ENCODE results near the gene RIN3.

The RIN3 gene

GRCh38 chr14:92733007-92733406, 219.4 kb downstream of the RIN3 start:
- no peak for DNase-seq (ENCODE audit: low read depth)
- no peak for TF ChIP-seq CTCF (IDR thresholded peaks at IDR 0.05; ENCODE audit: low read depth, low read length, missing control alignments)
- H3K4me3 ChIP-seq (ENCODE audit: low read depth, low read length): no peak overlapping the region
- in situ Hi-C loops (cut with HindIII; ENCODE audit: low sequenced_read_pairs): no loop called here

GRCh38 chr14:92734618-92735017, 221.0 kb downstream of the RIN3 start:
- in situ Hi-C loops (cut with HindIII; ENCODE audit: low sequenced_read_pairs): no loop called here
- no peak overlapping the region for H3K4me3 ChIP-seq (ENCODE audit: low read depth, low read length)
- TF ChIP-seq CTCF (IDR thresholded peaks at IDR 0.05; ENCODE audit: low read depth, low read length, missing control alignments): no peak
- no peak for DNase-seq (ENCODE audit: low read depth)

GRCh38 chr14:92735344-92735743, 221.8 kb downstream of the RIN3 start:
- in situ Hi-C loops (cut with HindIII; ENCODE audit: low sequenced_read_pairs): no loop called here
- H3K4me3 ChIP-seq (ENCODE audit: low read depth, low read length): no peak overlapping the region
- no peak for DNase-seq (ENCODE audit: low read depth)
- no peak for TF ChIP-seq CTCF (IDR thresholded peaks at IDR 0.05; ENCODE audit: low read depth, low read length, missing control alignments)

- no peak overlapping the region for H3K4me3 ChIP-seq (ENCODE audit: low read depth, low read length)
- DNase-seq (ENCODE audit: low read depth): no peak
- no peak for TF ChIP-seq CTCF (IDR thresholded peaks at IDR 0.05; ENCODE audit: low read depth, low read length, missing control alignments)
- in situ Hi-C loops (cut with HindIII; ENCODE audit: low sequenced_read_pairs): no loop called here
Observed at GRCh38 chr14:92737206-92737605, 223.6 kb downstream of the RIN3 start.

GRCh38 chr14:92737619-92738188, 224.1 kb downstream of the RIN3 start:
- no peak overlapping the region for H3K4me3 ChIP-seq (ENCODE audit: low read depth, low read length)
- TF ChIP-seq CTCF (IDR thresholded peaks at IDR 0.05; ENCODE audit: low read depth, low read length, missing control alignments): no peak
- DNase-seq (ENCODE audit: low read depth): no peak
- in situ Hi-C loops (cut with HindIII; ENCODE audit: low sequenced_read_pairs): no loop called here

Data from astrocyte of the cerebellum (primary cell).